ENCODE measurements around the gene MIB1. TPM values are rescaled to one million over a fixed set of nuclear protein-coding genes. Genes with fewer than 3 reads are reported as not detected.

Gene MIB1
- polyA plus RNA-seq, 3 donors = 4.6 to 7.5 (median 5.5) TPM

DNA sequence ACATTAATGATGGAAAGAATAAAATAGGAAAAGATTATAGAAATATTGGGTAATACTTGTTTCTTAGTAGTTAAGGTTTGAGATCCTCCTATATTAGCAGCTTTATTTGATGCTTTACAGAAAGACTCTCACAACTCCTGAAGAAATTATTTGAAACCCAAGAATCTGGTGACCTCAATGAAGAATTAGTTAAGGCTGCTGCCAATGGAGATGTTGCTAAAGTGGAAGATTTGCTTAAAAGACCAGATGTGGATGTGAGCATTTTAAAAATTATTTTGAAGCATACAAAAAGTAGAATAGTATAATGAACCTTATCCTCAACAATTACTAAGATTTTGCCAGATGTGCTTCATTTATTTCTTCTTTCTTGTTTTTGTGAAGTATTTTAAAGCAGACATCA is 59.1 kb downstream of the MIB1 start:
- no peak overlapping the region for H3K27ac ChIP-seq (ENCODE audit: low read depth, low read length)

DNA sequence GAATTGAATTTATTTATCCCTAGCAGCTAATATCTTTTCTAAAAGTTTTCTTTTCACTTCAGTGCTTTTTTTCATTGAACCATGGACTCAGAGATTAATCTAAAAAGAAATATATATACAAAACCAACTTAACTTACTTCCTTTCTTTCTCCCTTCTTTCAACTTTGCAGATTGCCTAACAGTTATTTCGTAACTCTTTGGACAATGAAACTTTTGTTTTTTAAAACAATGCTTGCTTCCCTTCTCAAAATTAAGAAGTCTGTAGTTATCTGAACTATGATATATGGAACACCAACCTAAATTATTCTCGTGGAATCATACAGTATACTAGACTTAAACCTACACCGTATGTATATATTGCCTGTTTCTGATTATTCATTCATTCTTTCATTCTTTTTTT is 62.9 kb downstream of the MIB1 start:
- H3K27ac ChIP-seq (ENCODE audit: low read depth, low read length) = no peak overlapping the region
- whole genome bisulfite sequencing, 3 donors = 57 to 69% (median 61%) methylated on average over 3 of the region's 3 CpGs

DNA sequence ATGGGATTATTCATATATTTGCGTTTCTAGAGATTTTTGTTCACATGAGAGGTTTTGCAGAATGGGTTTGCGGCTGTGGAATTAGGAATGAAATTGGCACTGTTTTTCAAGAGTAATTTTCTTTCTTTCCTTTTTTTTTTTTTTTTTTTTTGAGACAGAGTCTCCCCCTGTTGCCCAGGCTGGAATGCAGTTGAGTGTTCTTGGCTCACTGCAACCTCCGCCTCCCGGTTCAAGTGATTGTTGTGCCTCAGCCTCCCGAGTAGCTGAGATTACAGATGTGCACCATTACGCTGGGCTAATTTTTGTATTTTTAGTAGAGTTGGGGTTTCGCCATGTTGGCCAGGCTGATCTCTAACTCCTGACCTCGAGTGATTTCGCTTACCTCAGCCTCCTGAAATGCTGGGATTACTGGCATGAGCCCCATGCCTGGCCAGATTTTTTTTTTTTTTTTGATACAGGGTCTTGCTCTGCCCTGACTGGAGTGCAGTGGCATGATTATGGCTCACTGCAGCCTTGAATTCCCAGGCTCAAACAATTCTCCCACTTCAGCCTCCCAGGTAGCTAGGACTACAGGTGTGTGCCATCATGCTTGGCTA is 65.3 kb downstream of the MIB1 start:
- WGBS, 3 donors = 89 to 94% (median 90%) methylated on average over 9 of the region's 9 CpGs
- H3K27ac ChIP-seq (ENCODE audit: low read depth, low read length) = no peak overlapping the region

DNA sequence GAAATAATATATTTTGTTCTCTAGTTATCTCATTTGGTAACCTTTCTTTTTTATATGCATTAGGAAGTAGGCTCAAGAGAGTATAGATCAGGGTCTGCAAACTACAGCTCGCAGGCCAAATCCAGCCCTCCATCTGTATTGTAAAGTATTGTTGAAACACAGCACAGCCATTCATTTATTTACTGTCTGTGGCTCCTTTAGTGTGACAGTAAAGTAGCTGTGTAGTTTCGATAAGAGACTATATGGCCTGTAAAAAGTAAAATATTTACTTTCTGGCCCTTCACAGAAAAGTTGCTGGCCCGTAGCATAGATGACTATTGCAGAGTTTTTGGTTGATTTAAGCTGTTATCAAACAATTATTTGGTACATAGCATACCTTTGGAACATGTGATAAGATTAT is 67.6 kb downstream of the MIB1 start:
- no peak overlapping the region for H3K27ac ChIP-seq (ENCODE audit: low read depth, low read length)
- 90 to 99% (median 98%) methylated on average over 3 of the region's 3 CpGs for WGBS, 3 donors

DNA sequence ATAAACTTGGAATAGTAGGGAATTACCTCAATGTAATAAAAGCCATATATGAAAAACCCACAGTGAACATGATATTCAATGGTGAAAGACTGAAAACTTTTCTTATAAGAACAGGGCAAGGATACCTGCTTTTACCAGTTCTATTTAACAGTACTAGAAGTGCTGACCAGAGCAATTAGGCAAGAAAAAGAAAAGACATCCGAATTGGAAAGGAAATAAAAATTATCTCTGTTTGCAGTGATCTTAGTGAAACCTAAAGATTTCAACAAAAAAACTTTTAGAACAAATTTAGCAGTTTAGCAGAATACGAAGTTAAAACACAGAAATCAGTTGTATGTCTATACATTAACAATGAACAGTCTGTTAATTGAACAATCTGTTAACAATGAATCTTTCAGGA is 69.1 kb downstream of the MIB1 start:
- H3K27ac ChIP-seq (ENCODE audit: low read depth, low read length) = no peak overlapping the region
- 95 to 99% (median 96%) methylated on average over 2 of the region's 2 CpGs for WGBS, 3 donors

DNA sequence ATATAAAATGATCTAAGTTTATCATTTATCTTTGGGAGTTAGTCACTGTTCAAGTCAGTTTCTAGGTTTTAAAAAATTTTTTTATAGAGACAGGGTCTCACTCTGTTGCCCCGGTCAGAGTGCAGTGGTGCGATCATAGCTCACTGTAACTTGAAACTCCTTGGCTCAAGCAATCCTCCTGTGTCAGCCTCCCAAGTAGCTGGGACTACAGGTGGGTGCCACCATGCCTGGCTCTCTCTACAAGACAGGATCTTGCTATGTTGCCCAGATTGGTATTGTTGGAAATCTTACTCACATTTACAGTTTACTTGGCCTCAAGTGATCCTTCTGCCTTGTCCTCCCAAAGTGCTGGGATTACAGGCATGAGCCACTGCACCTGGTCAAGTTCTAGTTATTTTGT is 74.5 kb downstream of the MIB1 start:
- 95 to 98% (median 96%) methylated on average over 2 of the region's 2 CpGs for WGBS, 3 donors

DNA sequence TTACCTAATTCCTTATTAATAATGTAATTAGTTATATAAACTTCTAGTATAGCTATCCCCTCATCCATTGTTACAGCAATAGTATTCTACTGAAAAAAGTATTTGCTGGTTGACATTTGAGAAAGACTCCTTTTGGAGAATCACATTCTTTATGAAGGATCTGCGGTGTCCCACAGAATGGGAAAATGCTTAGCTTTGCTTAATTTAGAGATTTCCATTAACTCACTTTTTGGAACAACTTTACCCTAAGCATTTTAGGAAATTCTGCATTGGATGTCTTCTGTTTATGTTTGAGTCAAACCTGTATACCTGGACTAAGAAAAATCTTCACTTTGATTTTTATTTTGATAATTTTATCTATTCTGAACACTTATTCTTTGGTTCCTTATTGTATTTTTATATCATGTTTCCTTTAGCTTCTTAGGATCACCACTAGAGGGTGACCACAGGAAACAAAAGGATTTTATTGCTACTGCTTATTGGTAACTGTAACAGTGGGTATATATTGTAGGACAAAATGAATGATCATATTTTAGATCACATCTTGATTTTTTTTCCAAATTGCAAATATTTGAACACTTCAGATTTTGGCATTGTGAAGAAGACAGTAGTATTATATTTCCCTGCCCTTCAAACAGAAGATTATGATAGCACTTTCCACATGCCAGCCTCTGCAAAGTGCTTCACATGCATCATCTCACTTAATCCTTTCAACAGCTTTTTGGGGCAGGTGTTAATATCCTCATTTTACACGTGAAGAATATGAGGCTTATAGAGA is 79.6 kb downstream of the MIB1 start:
- H3K27ac ChIP-seq (ENCODE audit: low read depth, low read length) = no peak overlapping the region
- 58 to 67% (median 65%) methylated on average over 2 of the region's 2 CpGs for WGBS, 3 donors

More for the DNA sequence above, 74.5 kb downstream of the MIB1 start:
- no peak overlapping the region for H3K27ac ChIP-seq (ENCODE audit: low read depth, low read length)

DNA sequence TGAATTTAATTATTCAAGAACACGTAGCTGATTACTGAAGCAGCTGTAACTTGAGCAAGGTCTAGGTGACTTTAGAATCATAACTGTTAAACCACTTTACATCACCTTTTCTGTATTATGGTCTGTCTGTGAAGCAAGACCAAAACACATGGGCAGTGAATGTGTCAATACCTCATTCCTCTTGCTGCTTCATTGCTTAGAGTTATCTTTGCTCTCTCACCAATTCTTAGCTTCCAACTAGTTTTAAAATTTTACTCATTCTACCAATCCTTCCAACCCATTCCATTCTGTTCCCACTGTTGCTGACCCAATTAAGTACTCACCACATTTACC is 80.2 kb downstream of the MIB1 start:
- H3K27ac ChIP-seq (ENCODE audit: low read depth, low read length) = no peak overlapping the region
- 80 to 94% (median 94%) methylated on average over 1 of the region's 1 CpG for WGBS, 3 donors

DNA sequence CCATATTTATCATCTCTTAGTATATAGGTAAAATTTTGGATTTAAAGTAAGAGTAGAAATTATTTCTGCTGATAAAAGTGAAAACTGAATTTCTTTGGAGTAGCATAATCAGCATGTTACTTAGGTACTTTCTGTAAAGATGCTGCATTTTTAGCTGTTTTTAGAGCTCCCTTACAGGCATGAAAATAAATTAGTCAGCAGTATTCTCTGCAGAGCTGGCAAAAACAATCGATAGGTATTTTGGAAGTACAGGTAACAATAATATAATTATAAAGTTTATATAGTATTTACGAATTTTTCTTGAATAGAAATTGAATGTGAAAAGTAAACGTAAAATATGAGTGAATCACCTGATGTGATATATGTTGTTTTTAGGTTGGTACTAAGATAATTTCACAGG is 83.3 kb downstream of the MIB1 start:
- 89 to 98% (median 97%) methylated on average over 3 of the region's 3 CpGs for WGBS, 3 donors
- no peak overlapping the region for H3K27ac ChIP-seq (ENCODE audit: low read depth, low read length)

DNA sequence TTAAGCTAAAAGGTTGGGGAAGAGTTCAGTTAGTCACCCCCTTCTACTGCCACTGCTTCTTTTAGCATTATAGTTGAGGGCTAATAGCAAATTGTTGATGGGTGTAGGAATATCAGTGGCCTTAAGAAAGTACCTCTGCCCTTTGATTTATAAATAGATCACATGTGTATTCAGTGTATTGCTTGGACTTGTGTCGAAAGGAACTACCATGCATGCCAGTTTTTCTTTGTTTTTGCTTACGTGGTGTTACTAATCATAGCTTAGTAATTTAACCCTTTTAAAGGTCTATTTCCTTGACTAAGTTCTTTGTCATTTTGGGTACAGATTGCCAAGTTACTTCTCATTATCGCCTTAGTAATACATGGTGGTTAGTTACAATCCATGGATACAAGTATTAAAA is 85.6 kb downstream of the MIB1 start:
- 39 to 61% (median 41%) methylated on average over 3 of the region's 3 CpGs for WGBS, 3 donors
- H3K27ac ChIP-seq (ENCODE audit: low read depth, low read length) = no peak overlapping the region

DNA sequence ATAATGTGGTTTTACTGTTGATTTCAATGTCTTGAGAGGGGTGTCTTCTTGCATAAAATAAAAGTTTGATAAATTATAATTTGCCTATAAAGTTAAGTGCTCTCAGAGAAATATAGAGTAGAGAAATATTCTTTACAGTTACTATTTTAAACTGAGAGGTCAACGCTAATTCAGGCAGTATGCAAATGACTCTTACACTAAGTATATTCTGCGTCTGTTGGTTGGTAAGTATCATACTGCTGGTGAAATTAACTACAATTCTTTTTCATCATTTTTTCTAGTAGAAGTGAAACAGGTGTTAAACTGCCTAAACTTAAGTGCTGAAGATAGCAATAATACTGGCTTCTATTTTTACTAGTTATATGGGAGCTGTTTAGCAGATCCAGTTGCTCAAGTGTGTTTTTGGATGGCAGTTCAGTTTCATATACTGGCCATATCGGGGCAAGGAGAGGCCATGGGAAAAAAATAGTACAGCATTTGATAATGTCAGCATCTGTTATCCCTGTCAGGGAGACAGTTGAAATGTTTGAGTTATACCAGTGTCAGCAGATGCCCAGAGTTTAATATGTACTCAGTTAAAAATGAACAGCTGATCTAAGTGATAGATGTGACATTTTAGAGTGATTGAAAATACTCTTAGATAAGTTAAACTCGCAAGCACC is 86.2 kb downstream of the MIB1 start:
- 64 to 93% (median 90%) methylated on average over 4 of the region's 4 CpGs for WGBS, 3 donors
- no peak overlapping the region for H3K27ac ChIP-seq (ENCODE audit: low read depth, low read length)

DNA sequence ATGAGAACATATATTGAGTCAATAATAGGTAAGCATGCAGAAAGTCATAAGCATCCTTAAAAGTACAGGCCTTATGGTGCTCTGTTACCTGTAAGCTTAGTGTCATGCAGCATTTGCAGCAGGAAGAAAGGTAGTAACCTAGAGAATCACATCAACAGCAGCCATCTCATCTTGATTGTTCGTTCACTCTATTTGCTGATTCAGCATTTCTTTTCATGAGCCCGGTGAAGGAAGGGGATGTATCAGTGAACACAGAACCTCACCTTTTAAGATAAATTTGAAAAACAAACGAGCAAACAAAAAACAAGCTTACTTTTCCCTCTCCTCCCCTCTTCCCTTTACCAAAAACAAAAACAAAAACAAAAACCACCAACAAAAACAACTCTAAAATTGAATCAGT is 89.9 kb downstream of the MIB1 start:
- no peak overlapping the region for H3K27ac ChIP-seq (ENCODE audit: low read depth, low read length)
- 81 to 83% (median 82%) methylated on average over 3 of the region's 3 CpGs for WGBS, 3 donors

DNA sequence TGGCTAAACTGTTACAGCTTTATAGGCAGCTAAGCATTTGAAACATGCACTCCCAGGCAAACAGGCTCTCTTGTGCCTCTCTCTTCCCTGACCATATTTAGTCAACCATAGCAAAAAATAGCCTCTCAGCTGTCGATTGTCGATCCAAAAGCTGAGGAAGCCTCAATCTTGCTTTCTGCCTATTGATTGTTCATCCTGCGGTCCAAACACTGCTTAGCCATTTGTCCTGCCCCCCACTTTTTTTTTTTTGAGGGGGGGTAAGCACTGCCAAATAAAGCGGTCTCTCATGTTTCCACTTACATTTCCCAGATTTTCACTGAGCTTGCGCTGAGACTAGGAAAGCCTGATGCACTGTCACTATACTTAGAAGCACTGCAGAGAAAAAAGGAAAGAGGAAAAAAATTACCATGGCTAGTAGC is 90.8 kb downstream of the MIB1 start:
- H3K27ac ChIP-seq (ENCODE audit: low read depth, low read length) = no peak overlapping the region

DNA sequence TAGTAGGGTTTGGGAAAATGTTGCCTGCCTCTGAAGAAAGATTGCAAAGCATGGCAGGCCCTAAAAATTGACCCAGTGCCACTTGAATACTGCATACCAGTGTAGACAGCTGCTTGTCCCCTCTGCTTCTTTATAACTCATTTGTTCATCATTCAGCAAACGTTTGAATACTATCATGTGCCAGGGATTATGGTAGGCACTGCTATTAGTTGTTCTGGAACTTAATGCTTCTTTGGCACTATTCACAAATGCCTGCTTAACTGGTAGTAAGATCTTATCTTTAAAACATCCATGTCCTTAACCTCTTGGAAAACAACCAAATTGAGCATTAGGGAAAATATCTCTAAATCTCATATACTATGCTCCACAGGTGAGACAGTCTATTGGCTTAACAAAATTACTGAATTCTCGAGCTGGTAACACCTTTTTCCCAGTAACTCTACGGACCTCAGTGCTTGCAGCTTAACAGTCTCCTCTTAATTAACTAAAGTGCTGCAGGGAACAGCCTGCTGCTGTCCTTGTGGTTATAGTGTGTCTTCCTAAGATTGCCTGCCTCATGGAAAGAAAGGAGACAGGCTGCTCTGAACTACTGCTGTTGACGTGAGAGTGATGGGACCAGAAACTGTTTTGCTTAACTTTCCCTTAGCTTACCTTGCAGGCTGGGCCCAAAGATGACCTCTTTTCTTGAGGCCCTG is 93.2 kb downstream of the MIB1 start:
- WGBS, 3 donors = 81 to 88% (median 86%) methylated on average over 4 of the region's 4 CpGs

More for the DNA sequence above, 90.8 kb downstream of the MIB1 start:
- 76 to 90% (median 88%) methylated on average over 5 of the region's 5 CpGs for WGBS, 3 donors

DNA sequence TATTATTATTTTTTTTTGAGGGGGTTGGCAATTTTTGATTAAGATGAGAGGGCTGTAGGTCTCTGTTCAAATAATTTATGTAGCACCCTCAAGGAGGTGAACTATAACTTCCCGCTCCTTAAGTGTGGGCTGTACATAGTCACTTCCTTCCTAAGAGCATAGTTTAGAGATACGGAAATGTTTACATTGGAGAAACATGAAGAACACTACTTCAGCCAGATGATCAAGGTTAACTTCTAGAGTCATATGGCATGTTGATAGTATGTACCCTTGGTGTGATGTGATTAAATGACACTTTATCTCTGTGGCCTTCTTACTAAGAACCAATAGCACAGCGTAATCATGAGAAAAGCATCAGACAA is 93.7 kb downstream of the MIB1 start:
- WGBS, 3 donors = 84 to 96% (median 92%) methylated on average over 3 of the region's 3 CpGs
- no peak overlapping the region for H3K27ac ChIP-seq (ENCODE audit: low read depth, low read length)

More for the DNA sequence above, 93.2 kb downstream of the MIB1 start:
- no peak overlapping the region for H3K27ac ChIP-seq (ENCODE audit: low read depth, low read length)

DNA sequence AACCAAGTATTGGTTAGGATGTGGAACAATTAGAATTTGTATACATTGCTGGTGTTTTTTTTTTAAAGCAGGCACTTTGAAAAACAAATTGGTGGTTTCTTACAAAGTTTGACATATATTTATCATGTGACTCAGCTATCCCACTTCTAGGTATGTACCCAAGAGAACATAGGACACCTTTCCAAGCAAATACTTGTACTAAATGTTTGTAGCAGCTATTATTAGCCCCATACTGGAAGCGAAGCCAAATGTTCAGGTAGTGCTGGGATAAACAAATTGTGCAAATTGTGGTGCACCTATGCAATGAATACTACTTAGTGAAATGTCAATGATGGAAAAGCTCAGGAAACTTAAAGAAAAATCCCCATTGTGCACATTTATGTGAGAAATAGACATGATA is 101.0 kb downstream of the MIB1 start:
- WGBS, 3 donors = 94 to 95% (median 95%) methylated on average over 1 of the region's 1 CpG
- H3K27ac ChIP-seq (ENCODE audit: low read depth, low read length) = no peak overlapping the region

DNA sequence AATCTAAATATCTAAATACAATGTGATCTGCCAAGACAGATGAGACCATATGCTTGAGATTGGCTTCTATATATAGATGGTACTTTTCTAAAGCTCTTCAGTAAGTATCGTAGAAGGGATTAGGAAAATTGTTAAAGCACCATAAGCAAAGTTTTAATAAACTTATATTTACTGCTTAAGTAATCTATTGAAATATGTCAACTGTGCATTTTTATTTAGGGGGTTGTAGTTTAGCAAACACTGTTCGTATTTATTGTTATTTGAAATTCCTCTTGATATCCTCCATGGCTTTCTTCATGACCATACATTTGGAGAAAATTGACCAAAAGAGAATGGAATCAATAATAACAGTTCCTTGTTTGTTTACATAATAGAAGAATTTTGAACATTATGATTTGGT is 102.7 kb downstream of the MIB1 start:
- 95 to 98% (median 98%) methylated on average over 2 of the region's 2 CpGs for WGBS, 3 donors
- H3K27ac ChIP-seq (ENCODE audit: low read depth, low read length) = no peak overlapping the region

DNA sequence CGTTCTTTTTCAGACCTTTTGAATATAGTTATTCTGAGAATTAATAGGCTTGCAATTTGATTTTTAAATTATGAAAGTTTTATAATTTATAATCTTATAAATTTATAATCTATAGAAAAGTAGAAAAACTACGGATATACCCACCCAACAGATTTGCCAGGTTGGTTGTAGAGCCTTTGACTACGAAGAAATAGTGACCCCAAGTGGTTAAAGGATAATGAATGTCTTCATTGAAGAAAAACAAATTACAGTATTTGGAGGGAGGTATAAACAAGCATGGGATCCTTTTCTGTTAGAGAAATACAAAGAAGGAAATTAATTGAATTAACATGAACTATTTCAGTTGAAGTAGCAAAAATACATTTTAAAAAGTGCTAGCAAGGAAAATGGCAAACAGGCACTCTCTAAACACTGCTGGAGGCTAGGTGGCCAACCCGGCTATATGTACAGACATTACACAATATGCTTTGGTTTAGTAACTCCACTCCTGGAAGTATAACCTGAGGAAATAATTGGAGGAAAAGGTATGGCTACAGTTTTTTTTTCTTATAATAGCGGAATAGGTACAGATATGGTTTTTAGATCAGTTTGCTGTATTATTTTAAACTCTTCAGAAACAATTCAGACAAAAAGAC is 110.9 kb downstream of the MIB1 start:
- 67 to 70% (median 68%) methylated on average over 5 of the region's 5 CpGs for WGBS, 3 donors
- H3K27ac ChIP-seq (ENCODE audit: low read depth, low read length) = no peak overlapping the region

DNA sequence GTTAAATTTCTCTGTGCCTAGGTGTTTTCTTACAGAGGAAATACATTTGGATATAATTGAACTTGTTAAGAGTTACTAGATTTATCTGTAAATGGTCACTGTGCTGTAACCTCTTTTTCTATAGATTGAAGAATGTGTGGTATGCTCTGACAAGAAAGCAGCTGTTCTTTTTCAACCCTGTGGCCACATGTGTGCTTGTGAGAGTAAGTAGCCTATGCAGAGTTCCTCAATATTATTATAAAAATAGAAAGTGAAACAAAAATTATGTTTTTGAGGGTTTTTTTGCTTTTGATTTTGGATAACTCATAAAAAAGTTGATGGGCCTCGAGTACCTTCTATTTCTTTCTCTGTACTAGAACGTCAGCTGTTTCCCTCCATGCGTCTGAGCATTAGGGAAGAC is 112.4 kb downstream of the MIB1 start:
- 49 to 77% (median 66%) methylated on average over 3 of the region's 3 CpGs for WGBS, 3 donors

More for the DNA sequence above, 112.4 kb downstream of the MIB1 start:
- H3K27ac ChIP-seq (ENCODE audit: low read depth, low read length) = no peak overlapping the region

All from adipose tissue (tissue), 3 donors.